Right ventricle myocardium inferior (tissue), 1 donor: ENCODE results near the gene TUBB2B. TPM values are rescaled to one million over a fixed set of nuclear protein-coding genes. Genes with fewer than 3 reads are reported as not detected.

Experiments
- ATAC-seq: fragments of 200-7000 bp; cut with Tn5 transposase; one replicate; pipeline ENCODE4 v1.9.1; 2020; ENCODE audit warnings: mild to moderate bottlenecking, moderate library complexity
- DNase-seq: peaks from one replicate; pipeline ENCODE4 v3.0.0; 2021; ENCODE audit errors: missing footprints
- intact Hi-C: fragments of 100-400 bp; cut with DNase I; formaldehyde crosslinking; loops from one replicate; pipeline ENCODE4 v1.11.0; 2022
- total RNA-seq: library from RNA; stranded (reverse); fragmentation: NEBNext Ultra II Directional; extraction: Animal tissue kit (Norgen Biotek cat#: 25700); gene quantifications from one replicate; pipeline ENCODE4 v1.2.1, GENCODE V29; 2021
- donor health status: DM: no; HTN: yes; CAD: no; lungs with severe emphysema.

Gene TUBB2B
- total RNA-seq, 1 donor from 2014 or later = 0.97 TPM

- no peak for DNase-seq
- intact Hi-C loops = no loop called here
- peak; percentile 16 for ATAC-seq
Measured at GRCh38 chr6:3239110-3239830, 11.8 kb upstream of the TUBB2B start.

DNA sequence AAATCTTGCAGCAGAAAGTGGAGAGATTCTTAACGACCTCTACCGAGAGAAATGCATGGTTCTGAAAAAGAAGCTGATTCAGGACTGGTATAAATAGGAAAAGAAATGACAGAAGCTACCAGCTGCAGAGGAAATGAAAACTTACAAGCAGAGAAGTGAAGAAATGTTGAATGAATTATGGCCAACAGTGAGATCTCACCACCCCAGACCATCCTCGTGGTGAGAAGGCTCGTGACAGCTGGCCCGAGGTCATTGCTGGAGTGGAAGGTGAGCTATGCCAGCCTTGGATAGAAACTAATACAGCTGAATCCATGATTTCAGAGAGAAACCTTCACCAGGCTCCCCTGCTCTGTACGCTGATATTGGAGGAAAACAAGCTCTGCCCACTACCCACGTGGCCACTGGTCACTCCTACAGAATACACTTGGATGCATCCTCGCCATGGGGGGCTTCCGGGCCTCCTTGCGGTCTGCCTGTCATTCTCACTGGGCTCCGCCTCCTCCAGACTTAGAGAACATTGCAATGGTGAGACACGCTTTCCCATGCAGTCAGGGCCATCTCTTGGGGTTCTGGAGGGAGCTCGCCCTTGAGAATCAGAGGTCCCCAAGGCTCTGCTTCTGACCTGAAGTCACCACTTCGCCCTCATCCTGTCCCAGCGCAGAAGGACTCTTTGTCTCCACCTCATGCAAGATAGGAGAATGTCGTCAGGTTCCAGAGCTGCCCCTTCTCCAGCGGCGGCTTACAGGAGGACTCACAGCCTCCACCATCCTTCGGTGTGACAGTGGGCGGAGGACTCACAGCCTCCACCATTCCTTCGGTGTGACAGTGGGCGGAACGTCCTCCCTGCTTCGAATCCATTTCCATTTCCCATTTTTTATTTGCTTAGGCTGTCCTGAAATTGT, 10.6 kb upstream of the TUBB2B start:
- DNase-seq (no peak), ATAC-seq (peak; percentile 31)
- intact Hi-C loops = no loop called here

DNA sequence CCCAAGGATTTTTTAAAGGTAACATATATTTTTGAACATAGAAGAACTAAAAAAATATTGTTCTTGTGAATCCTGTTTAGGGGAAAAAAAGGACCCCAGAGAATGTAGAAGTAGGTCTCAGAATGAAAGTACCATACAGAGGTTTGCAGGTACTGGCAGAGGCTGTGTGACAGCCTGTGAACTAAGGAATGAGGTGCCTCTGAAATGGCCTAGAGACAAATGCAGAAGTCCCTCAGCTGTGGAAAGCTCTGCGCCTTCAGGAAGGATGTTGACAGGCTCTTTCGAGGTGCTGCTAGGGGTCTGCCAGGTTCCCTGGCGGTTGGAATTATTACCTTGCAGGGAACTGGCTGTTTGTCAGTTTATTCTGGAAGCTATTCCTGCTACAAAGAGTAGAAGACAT, 8.6 kb upstream of the TUBB2B start:
- intact Hi-C loops = no loop called here
- ATAC-seq (no peak), DNase-seq (no peak)

GRCh38 chr6:3235486-3235885, 8.0 kb upstream of the TUBB2B start:
- ATAC-seq = no peak
- intact Hi-C loops = no loop called here
- DNase-seq = no peak

DNA sequence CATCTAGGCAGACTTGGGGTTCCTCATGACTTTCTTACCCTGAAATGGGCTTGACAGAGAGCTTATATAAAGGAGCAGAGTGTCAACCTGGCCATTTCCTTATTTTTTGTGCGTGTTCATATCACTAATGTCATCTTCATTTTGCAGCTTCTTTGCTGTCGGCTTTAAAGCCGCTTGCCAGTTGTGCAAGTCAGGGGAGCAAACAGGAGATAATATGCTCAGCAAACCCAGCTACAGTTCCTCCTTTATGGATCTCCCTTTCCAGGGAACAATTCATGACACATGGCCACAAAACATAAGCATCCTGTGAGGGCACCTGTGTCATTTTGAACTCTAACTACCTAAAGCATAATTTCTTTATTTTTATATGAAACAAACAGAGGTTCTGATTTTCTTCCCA, 6.5 kb upstream of the TUBB2B start:
- intact Hi-C loops = loop anchor here (5.0 kb wide), 1 partner anchor 72 kb away; no protein-coding TSS in a partner anchor
- no peak for ATAC-seq
- DNase-seq = no peak

- no peak for DNase-seq
- ATAC-seq = no peak
- intact Hi-C loops = loop anchor here (5.0 kb wide), 1 partner anchor 71 kb away; no protein-coding TSS in a partner anchor
Measured at GRCh38 chr6:3233321-3233720, 5.9 kb upstream of the TUBB2B start.

- intact Hi-C loops = loop anchor here (5.0 kb wide), 1 partner anchor 70 kb away; no protein-coding TSS in a partner anchor
- ATAC-seq (no peak), DNase-seq (no peak)
Measured at GRCh38 chr6:3232017-3232945, 4.8 kb upstream of the TUBB2B start.

GRCh38 chr6:3231247-3232016, 4.0 kb upstream of the TUBB2B start:
- DNase-seq (no peak), ATAC-seq (peak; percentile 74)
- intact Hi-C loops = loop anchor here (5.0 kb wide), 1 partner anchor 69 kb away; no protein-coding TSS in a partner anchor

- DNase-seq = no peak
- ATAC-seq = no peak
- intact Hi-C loops = loop anchor here (5.0 kb wide), 1 partner anchor 69 kb away; no protein-coding TSS in a partner anchor
Measured at GRCh38 chr6:3230900-3231246, 3.4 kb upstream of the TUBB2B start.

DNA sequence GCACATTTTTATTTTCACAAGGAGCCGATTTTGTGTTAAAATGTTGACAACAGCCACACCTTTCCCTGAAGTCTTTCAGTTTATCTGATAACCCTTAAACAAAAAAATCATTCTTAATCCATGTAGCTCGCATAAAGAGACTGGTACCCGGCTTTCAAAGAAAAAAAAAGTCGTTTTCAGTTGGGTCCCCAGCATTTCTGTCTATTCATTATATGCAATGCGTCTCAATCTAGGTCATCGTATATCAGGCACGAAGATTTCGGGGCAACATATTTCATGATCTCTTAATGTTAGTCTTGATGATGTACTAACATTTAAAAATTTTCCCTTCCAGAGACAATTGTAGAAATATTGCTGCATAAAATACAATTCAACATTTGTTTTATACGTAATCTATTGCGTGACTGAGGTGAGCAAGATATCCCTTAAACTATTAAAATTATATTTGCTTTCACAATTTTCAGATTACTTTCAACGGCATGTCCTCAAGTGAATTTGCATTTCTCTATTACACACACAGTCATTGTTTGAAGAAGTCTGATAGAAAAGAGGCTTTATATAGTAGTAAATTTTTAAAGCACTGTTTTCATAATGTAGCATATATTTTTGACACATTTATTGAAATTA, 2.9 kb upstream of the TUBB2B start:
- DNase-seq (no peak), ATAC-seq (no peak)
- intact Hi-C loops = loop anchor here (5.0 kb wide), 1 partner anchor 68 kb away; no protein-coding TSS in a partner anchor

DNA sequence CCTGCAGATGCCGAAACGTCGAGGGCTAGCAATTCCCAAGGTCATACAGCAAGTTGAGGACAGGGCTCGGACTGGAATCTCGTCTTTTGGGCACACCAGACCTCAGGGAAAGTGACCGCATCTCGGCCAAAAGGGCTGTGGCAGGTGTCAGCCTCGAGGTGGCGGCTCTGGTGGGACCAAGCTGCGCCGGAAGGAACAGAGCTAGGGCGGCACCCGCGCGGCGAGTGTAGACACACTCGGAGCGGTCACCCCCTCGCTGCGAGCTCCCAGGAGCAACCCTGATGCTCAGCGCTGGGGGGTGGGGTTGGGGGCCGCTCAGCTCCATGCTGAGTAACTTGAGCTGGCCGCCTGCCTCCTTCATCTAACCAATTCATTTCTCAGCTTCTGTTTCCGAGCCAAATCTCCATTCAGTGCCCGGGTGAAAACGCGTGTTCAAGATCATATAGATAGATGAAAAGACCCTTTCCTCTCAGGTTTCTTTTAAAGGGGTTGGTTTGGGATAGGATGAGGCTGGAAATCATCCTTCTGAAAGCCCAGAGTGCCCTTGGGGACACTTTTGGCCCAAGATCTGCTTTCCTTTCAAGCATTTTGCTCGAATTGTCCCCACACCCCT, 2.2 kb upstream of the TUBB2B start:
- intact Hi-C loops = loop anchor here (5.0 kb wide), 1 partner anchor 67 kb away; no protein-coding TSS in a partner anchor
- DNase-seq (no peak), ATAC-seq (no peak)

GRCh38 chr6:3228771-3229565, 1.5 kb upstream of the TUBB2B start:
- ATAC-seq = no peak
- intact Hi-C loops = no loop called here
- no peak for DNase-seq

DNA sequence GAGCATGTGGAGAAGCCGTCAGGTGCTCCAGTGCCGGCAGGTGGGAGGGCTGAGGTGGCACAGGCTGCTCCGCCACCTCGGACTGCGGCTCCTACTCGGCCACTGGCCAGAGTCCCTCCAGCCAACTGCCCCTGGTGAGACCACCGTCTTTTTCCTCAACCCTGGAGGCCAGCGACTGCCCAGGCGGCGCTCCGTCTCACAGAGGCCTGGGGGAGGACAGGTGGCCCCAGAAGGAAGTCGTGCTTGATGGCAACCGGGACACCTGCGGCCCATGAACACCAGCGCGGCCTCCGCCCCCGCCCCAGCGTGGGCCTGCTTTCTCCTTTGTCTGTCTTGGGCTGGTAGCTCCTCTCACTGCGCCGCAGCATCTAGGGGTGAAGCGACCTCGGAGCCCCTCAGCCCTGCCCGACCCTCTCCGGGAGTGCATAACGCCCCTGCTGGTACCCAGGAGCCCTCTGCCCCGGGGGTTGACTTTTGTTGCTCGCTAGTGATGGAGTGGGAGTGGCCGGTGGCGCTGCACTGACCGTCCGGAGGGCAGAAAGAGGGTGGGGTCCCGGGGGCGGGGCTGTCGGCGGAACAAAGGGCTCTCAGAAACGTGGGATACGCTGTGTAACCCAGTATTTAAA, 706 bp upstream of the TUBB2B start:
- intact Hi-C loops = no loop called here
- ATAC-seq (no peak), DNase-seq (no peak)

GRCh38 chr6:3226481-3227362, 731 bp downstream of the TUBB2B start:
- intact Hi-C loops = no loop called here
- ATAC-seq (no peak), DNase-seq (no peak)

DNA sequence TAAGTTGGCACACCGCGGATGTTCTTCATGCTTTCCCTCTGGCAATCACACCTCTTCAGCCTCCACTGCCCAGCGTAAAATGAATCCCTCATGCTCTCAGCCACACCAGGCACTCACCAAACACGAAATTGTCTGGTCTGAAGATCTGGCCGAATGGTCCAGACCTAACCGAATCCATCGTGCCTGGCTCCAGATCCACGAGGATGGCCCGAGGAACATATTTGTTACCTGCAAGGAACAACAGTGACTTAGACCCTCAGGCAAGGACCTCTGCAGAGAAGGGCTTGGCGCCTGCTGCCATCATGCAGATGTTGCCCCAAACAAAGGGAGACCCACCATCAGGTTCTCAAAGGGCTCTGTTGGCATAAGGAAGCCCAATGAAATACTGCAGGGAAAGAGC, 1.4 kb downstream of the TUBB2B start:
- DNase-seq = no peak
- ATAC-seq = no peak
- intact Hi-C loops = no loop called here
